ENCODE measurements around the gene CERS6.

CERS6 gene

GRCh38 chr2:168798888-168799410 lies 342.9 kb downstream of the CERS6 start:
- TF ChIP-seq CTCF (IDR thresholded peaks at IDR 0.05): no peak

- TF ChIP-seq CTCF (IDR thresholded peaks at IDR 0.05): no peak
Measured at GRCh38 chr2:168801471-168801870, 345.4 kb downstream of the CERS6 start.

- no peak for TF ChIP-seq CTCF (IDR thresholded peaks at IDR 0.05)
Measured at GRCh38 chr2:168801961-168802858, 346.1 kb downstream of the CERS6 start, which contains the start of gene NOSTRIN. Gene NOSTRIN, plus strand, starts transcription at chr2:168802637. Its CDS starts 10 bp downstream, at chr2:168802647.

GRCh38 chr2:168802859-168803725 lies 347.0 kb downstream of the CERS6 start:
- no peak for TF ChIP-seq CTCF (IDR thresholded peaks at IDR 0.05)

GRCh38 chr2:168804214-168804613 lies 348.1 kb downstream of the CERS6 start:
- no peak for TF ChIP-seq CTCF (IDR thresholded peaks at IDR 0.05)

GRCh38 chr2:168805615-168806014 lies 349.5 kb downstream of the CERS6 start:
- TF ChIP-seq CTCF (IDR thresholded peaks at IDR 0.05): no peak

- no peak for TF ChIP-seq CTCF (IDR thresholded peaks at IDR 0.05)
Measured at GRCh38 chr2:168809537-168809936, 353.5 kb downstream of the CERS6 start.

All from LNCAP (cell line).